ENCODE data around the gene LPO.

Gene LPO

GRCh38 chr17:58305626-58306025 is 67.2 kb downstream of the LPO start:
- DNase-seq: no peak

GRCh38 chr17:58306131-58306951 is 68.0 kb downstream of the LPO start:
- DNase-seq: no peak

- DNase-seq: no peak
Observed at GRCh38 chr17:58307468-58308172, 69.2 kb downstream of the LPO start.

GRCh38 chr17:58308173-58308984 is 70.0 kb downstream of the LPO start:
- no peak for DNase-seq

- no peak for DNase-seq
Observed at GRCh38 chr17:58308985-58309917, 70.9 kb downstream of the LPO start.

GRCh38 chr17:58309918-58310259 is 71.5 kb downstream of the LPO start:
- no peak for DNase-seq

GRCh38 chr17:58310511-58311428 is 72.4 kb downstream of the LPO start:
- no peak for DNase-seq

- DNase-seq: no peak
Observed at GRCh38 chr17:58311429-58311894, 73.1 kb downstream of the LPO start.

GRCh38 chr17:58312021-58312630 is 73.7 kb downstream of the LPO start:
- DNase-seq: no peak

- DNase-seq: no peak
Observed at GRCh38 chr17:58312829-58313228, 74.4 kb downstream of the LPO start.

- no peak for DNase-seq
Observed at GRCh38 chr17:58313815-58314705, 75.7 kb downstream of the LPO start.

- no peak for DNase-seq
Observed at GRCh38 chr17:58314706-58315015, 76.3 kb downstream of the LPO start.

- DNase-seq: no peak
Observed at GRCh38 chr17:58315281-58315711, 76.9 kb downstream of the LPO start.

GRCh38 chr17:58315750-58316149 is 77.4 kb downstream of the LPO start:
- DNase-seq: no peak

GRCh38 chr17:58316260-58316960 is 78.0 kb downstream of the LPO start:
- no peak for DNase-seq

- no peak for DNase-seq
Observed at GRCh38 chr17:58317421-58318064, 79.2 kb downstream of the LPO start.

- no peak for DNase-seq
Observed at GRCh38 chr17:58318065-58318481, 79.7 kb downstream of the LPO start.

All from right kidney (tissue), 1 donor.